ENCODE data around the gene PRR9.

The PRR9 gene

GRCh38 chr1:153251988-153252387 lies 34.6 kb downstream of the PRR9 start:
- FAIRE-seq (no peak), DNase-seq (ENCODE audit: insufficient read length, low spot score) (no peak)
- TF ChIP-seq CTCF (IDR thresholded peaks at IDR 0.05; ENCODE audit: insufficient read depth, missing control alignments), result no peak

- no peak for TF ChIP-seq CTCF (IDR thresholded peaks at IDR 0.05; ENCODE audit: insufficient read depth, missing control alignments)
- FAIRE-seq, result no peak
- no peak for DNase-seq (ENCODE audit: insufficient read length, low spot score)
These were observed 35.7 kb downstream of the PRR9 start for GRCh38 chr1:153253076-153253475.

GRCh38 chr1:153253693-153254092 lies 36.3 kb downstream of the PRR9 start:
- FAIRE-seq (no peak), DNase-seq (ENCODE audit: insufficient read length, low spot score) (no peak)
- TF ChIP-seq CTCF (IDR thresholded peaks at IDR 0.05; ENCODE audit: insufficient read depth, missing control alignments), result no peak

- TF ChIP-seq CTCF (IDR thresholded peaks at IDR 0.05; ENCODE audit: insufficient read depth, missing control alignments), result no peak
- FAIRE-seq (no peak), DNase-seq (ENCODE audit: insufficient read length, low spot score) (no peak)
These were observed 42.0 kb downstream of the PRR9 start, which contains the start of gene LORICRIN for GRCh38 chr1:153259387-153259786. LORICRIN (plus strand) TSS chr1:153259687; CDS start chr1:153260950, 1,263 bp downstream.

- FAIRE-seq (no peak), DNase-seq (ENCODE audit: insufficient read length, low spot score) (no peak)
- TF ChIP-seq CTCF (IDR thresholded peaks at IDR 0.05; ENCODE audit: insufficient read depth, missing control alignments), result no peak
These were observed 43.3 kb downstream of the PRR9 start for GRCh38 chr1:153260585-153261280.

- no peak for TF ChIP-seq CTCF (IDR thresholded peaks at IDR 0.05; ENCODE audit: insufficient read depth, missing control alignments)
- FAIRE-seq (no peak), DNase-seq (ENCODE audit: insufficient read length, low spot score) (no peak)
These were observed 44.1 kb downstream of the PRR9 start for GRCh38 chr1:153261281-153262069.

GRCh38 chr1:153262070-153262366 lies 44.6 kb downstream of the PRR9 start:
- no peak for FAIRE-seq
- no peak for DNase-seq (ENCODE audit: insufficient read length, low spot score)
- TF ChIP-seq CTCF (IDR thresholded peaks at IDR 0.05; ENCODE audit: insufficient read depth, missing control alignments), result no peak

Measured in D721Med (cell line).